Measurements from ENCODE around the gene SLC49A3. TPM values are rescaled to one million over a fixed set of nuclear protein-coding genes. Genes with fewer than 3 reads are reported as not detected.
A peak's percentile ranks its signal among the peaks of the same experiment; 100 is the strongest.

The SLC49A3 gene
- total RNA-seq, 1 experiment from 2014 or later = 6.9 TPM

- no peak overlapping the region for H2BK20ac ChIP-seq (ENCODE audit: low read depth, low read length, poor library complexity, severe bottlenecking)
- no peak overlapping the region for H2AK5ac ChIP-seq (ENCODE audit: insufficient read length, low read length)
- no peak overlapping the region for H3K27ac ChIP-seq (ENCODE audit: insufficient read length, low read depth, low read length)
- no peak overlapping the region for H4K8ac ChIP-seq (replicated peaks; ENCODE audit: insufficient read length, low read depth, low read length)
- no peak overlapping the region for H4K91ac ChIP-seq (ENCODE audit: insufficient read length, low read depth, low read length)
- H2BK5ac ChIP-seq (ENCODE audit: insufficient read length, low read length) = no peak overlapping the region
- no peaks in the 10 kb centered on the region for H4K20me1 ChIP-seq (ENCODE audit: control insufficient read depth, insufficient read depth, insufficient read length)
- no peak overlapping the region for H3K18ac ChIP-seq (ENCODE audit: insufficient read length, low read depth, low read length)
- H3K79me1 ChIP-seq (ENCODE audit: insufficient read depth, low read depth, low read length, poor library complexity, severe bottlenecking) = no peaks in the 10 kb centered on the region
- peak; percentile 28 for DNase-seq
- H3K56ac ChIP-seq (ENCODE audit: insufficient read length, low read depth, low read length) = no peak overlapping the region
- H3K23me2 ChIP-seq (ENCODE audit: insufficient read length, low read depth, low read length, poor library complexity, severe bottlenecking) = no peaks in the 10 kb centered on the region
- no peak overlapping the region for H3K4me3 Mint-ChIP-seq
- no peak overlapping the region for H2BK120ac ChIP-seq (ENCODE audit: low read depth, low read length, poor library complexity, severe bottlenecking)
- H3K4me1 ChIP-seq (ENCODE audit: insufficient read depth, low read length) = no peaks in the 10 kb centered on the region
- no peak overlapping the region for H3K23ac ChIP-seq (ENCODE audit: insufficient read length, low read depth, low read length)
- H3K4me2 ChIP-seq (ENCODE audit: insufficient read depth, insufficient read length, low read length) = no peak overlapping the region
- no peak overlapping the region for H4K5ac ChIP-seq (ENCODE audit: insufficient read length, low read depth, low read length)
- H3T11ph ChIP-seq (ENCODE audit: low read length) = no peak overlapping the region
- H3K4me1 Mint-ChIP-seq = 0 out of 4 replicates have a peak, but pooled peaks cover 0 to 3% of the 10 kb centered on the region in 2 experiments
- no peak overlapping the region for H3K14ac ChIP-seq (ENCODE audit: insufficient read depth, low read length)
- peaks cover 18% of the 10 kb centered on the region for H3K27me3 Mint-ChIP-seq (ENCODE audit: low read depth)
- peaks cover 0 to 15% (median 13%) of the 10 kb centered on the region in 3 experiments; a peak in 5 of 7 replicates for H3K36me3 Mint-ChIP-seq (ENCODE audit: insufficient read depth in 1 of 3, low read depth in 3 of 3)
- no peak overlapping the region; a peak in 1 of 7 replicates for H3K27ac Mint-ChIP-seq
- no peak overlapping the region for H2BK12ac ChIP-seq (ENCODE audit: insufficient read length, low read depth, low read length)
- no CpG with 5 or more reads among the region's 15 CpGs for WGBS (ENCODE audit: extremely low coverage, insufficient read length, low lambda C conversion rate)
- no peak overlapping the region for H3K4ac ChIP-seq (ENCODE audit: low read depth, low read length)
- no peaks in the 10 kb centered on the region for H3K27me3 ChIP-seq (ENCODE audit: insufficient read depth, low read length)
- H2BK15ac ChIP-seq (ENCODE audit: low read depth, low read length) = no peak overlapping the region
- no peaks in the 10 kb centered on the region for H3K9me3 ChIP-seq (ENCODE audit: control insufficient read depth, low read depth, low read length)
- TF ChIP-seq CTCF (conservative IDR thresholded peaks at IDR 0.05) = no peak
- H2AFZ ChIP-seq (ENCODE audit: low read length) = no peak overlapping the region
- H3K79me2 ChIP-seq (ENCODE audit: insufficient read depth, low read length) = no peaks in the 10 kb centered on the region
- no peak overlapping the region for H3K9ac ChIP-seq (ENCODE audit: extremely low read depth, insufficient read length, low read length)
- peaks cover 17 to 21% of the 10 kb centered on the region in 2 experiments for H3K9me3 Mint-ChIP-seq
Observed at GRCh38 chr4:633976-634598, 54.9 kb downstream of the SLC49A3 start.
